NCI-H526 (cell line): Measurements from ENCODE around the gene ZNRF3.

Experiments used
- DNase-seq, 2 experiments: peaks; one replicate each; lab custom pipeline; 2025; lab: John Stamatoyannopoulos, UW

ZNRF3 gene

DNA sequence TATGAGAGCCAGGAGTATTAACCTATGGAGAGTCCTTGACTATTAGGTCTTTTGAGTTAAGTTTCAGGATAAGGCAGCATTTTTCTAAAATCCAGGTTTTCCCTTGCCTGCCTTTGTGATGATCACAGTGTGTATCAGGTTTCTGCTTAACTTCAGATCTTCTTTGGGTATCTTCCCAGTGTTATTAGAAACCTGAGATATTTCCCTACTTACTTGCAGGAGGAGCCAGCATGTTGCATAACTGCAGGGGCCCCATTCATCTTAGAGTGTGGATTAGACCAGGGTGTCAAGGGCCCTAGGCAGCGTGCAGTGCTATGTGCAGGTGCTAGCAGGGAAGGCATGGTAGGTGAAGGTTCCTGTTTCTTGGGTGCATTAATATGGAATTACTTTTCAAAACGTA, 69.5 kb downstream of the ZNRF3 start:
- DNase-seq = no peak

DNA sequence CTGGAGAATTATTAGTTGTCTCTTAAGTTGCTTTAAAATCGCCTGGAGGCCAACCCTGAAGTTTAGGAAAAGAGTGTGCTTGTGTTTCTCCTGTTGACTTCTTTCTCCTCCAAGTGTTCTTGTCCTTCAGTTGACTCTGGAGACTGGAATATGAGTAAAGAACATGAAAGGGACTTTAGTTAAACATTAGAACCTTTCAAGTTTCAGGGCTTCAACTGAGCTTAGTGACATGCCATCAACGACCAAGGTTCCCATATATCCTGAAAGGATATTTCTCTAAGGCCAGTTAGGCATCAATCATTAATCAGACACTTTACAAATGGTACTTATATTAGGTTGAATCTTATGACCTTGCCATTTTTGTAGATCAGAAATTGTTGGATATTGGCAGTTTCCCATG, 70.0 kb downstream of the ZNRF3 start:
- no peak for DNase-seq

- DNase-seq = no peak
These were observed 70.9 kb downstream of the ZNRF3 start for GRCh38 chr22:28953976-28954880.

DNA sequence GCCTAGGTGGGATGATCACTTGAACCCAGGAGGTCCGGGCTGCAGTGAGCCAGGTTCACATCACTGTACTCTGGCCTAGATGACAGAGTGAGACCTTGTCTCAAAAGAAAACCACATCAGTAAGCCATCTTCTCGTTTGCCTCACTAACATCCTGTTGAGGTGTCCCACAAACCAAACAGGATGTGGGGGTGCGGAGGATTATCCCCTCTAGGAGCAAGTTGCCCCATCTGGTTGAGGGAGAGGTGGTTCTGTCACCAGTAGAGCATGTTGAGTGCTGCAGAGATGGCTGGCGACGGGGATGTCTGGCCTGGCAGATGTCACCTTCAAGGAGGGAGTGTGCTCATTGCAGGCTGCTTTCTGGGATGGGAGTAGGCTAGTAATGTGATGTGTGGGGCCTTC, 72.4 kb downstream of the ZNRF3 start:
- no peak for DNase-seq

GRCh38 chr22:28956506-28956905, 73.1 kb downstream of the ZNRF3 start:
- DNase-seq = no peak

GRCh38 chr22:28958611-28959010, 75.2 kb downstream of the ZNRF3 start:
- no peak for DNase-seq

GRCh38 chr22:28962042-28962554, 78.7 kb downstream of the ZNRF3 start:
- DNase-seq = no peak

GRCh38 chr22:28963362-28963761, 80.0 kb downstream of the ZNRF3 start:
- DNase-seq = peak; percentile 21 to 39

GRCh38 chr22:28967163-28967665, 83.8 kb downstream of the ZNRF3 start:
- DNase-seq = no peak

GRCh38 chr22:28967969-28968368, 84.6 kb downstream of the ZNRF3 start:
- DNase-seq = no peak

DNA sequence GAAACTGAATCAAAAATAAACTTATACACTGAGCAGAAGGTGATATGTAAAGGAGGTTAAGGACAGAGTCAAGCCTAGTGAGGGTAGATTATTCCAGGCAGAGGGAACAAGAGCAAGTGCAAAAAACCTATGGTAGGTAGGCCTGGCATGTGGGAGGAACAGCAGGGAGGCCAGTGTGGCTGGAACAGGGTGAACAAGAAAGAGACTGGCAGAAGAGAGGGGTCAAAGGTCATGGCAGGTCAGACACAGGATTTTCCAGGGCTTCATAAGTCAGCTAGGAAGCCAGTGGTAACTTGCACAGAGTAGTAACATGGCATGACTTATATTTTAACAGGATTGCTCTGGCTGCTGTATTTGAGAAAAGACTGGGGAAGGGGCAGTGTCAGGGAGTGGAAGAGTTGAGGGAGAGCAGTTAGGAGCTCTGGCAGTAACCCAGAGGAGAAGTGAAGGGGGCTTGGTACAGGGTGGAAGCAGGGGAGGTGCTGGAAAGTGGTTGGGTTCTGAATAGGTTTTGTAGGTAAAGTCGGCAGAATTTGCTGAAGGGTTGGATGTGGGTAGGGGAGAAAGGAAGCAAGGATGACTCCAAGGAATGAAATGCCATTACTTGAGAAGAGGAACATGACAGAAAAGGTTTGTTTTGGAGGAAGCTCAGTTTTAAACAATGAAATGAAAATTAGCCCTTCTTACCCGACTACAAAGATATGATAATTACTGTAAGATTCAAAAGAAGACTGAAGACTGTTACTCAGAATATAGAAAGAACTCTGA, 86.2 kb downstream of the ZNRF3 start:
- DNase-seq = no peak

- no peak for DNase-seq
These were observed 90.0 kb downstream of the ZNRF3 start for GRCh38 chr22:28973352-28973751.

GRCh38 chr22:28977060-28977459, 93.7 kb downstream of the ZNRF3 start:
- no peak for DNase-seq

- no peak for DNase-seq
These were observed 94.2 kb downstream of the ZNRF3 start for GRCh38 chr22:28977481-28977971.

DNA sequence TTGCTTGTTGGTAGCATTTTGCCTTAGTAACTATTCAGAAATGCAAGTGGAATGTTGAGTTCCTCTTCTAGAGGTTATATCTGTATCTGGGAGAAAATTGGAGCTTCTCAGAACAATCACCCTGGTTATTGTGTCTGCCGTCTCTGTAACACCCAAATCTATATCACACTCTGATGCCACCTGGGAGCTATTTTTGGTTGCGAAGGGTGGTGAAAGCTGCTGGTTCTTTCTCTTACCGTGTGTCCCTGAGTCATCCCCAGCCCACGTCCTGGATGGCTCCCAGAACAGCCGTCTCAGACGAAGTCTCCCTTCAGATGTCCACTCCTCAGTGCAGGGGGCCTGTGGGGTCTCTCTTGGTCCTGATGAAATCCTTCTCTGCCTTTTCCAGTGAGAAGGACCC, 94.8 kb downstream of the ZNRF3 start:
- no peak for DNase-seq

GRCh38 chr22:28978863-28979796, 95.8 kb downstream of the ZNRF3 start:
- DNase-seq = no peak

DNA sequence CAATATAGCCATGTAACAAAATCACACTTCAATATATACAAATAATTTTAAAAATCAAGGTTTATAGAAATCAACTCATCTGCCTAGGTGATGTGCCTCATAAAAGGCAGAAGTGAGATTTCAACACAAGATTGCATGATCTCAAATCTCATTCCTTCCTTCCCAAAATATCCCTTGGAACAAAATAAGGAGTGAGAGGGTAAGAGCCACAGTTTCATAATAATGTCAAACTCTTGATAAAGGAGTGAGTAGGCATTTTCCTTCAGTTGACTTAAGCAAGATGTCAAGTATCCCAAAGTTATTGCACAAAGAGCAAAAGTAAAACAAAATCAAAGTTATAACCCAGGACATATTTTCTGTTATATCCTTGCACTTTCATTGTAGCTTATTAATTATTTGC, 97.0 kb downstream of the ZNRF3 start:
- DNase-seq = no peak

GRCh38 chr22:28981818-28982499, 98.6 kb downstream of the ZNRF3 start:
- DNase-seq = peak in 1 of 2 experiments; percentile 13

DNA sequence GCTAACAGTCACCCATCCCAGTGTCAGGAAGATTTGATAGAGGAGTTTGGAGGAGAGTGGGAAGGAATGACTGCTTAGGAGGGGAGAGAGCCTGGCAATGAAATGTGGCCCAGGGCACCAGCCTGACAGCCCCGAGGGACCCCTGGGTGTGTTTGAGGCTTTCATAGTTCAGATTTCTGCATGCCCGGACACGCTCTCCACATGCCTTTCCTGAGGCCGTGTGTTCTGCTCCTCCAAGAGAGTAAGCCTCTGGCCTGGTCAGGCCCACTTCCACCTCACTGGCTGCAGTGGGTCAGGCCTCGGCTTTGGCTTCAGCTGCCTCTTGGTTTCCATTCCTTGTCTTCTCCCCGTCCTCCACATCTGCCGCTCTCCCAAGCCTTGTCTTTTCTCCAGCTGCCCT, 99.8 kb downstream of the ZNRF3 start:
- peak in 1 of 2 experiments; percentile 55 for DNase-seq

- peak in 1 of 2 experiments; percentile 12 for DNase-seq
These were observed 100.5 kb downstream of the ZNRF3 start for GRCh38 chr22:28983788-28984441.
